Measurements from ENCODE around the gene CWC15. TPM values are rescaled to one million over a fixed set of nuclear protein-coding genes. Genes with fewer than 3 reads are reported as not detected.

CWC15 gene
- total and polyA plus RNA-seq, 9 of the 15 experiments (the other 6 are each of a cell fraction or from before 2014, with no cell fraction given), result 47.3 to 168 (median 89.2) TPM

- peak; percentile 97 for TF ChIP-seq BCOR (IDR thresholded peaks at IDR 0.05)
- TF ChIP-seq ZNF121 (CRISPR knock-in tag; conservative IDR thresholded peaks at IDR 0.05), result no peak
- TF ChIP-seq JUND (IDR thresholded peaks at IDR 0.05; ENCODE audit: borderline replicate concordance, low read depth, low read length), result no peak
- peak; percentile 66; the same call in 2 of the 3 replicates for TF ChIP-seq JUND (tag; IDR thresholded peaks at IDR 0.05; ENCODE audit: borderline replicate concordance, low read depth, low read length)
- no peak for TF ChIP-seq PYGO2 (tag; IDR thresholded peaks at IDR 0.05)
- 0 out of 2 replicates have a peak, but pooled peaks have one; percentile 7 for TF ChIP-seq ZNF561 (CRISPR knock-in tag; conservative IDR thresholded peaks at IDR 0.05)
- TF ChIP-seq, protein P1, sequence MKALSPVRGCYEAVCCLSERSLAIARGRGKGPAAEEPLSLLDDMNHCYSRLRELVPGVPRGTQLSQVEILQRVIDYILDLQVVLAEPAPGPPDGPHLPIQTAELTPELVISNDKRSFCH (CRISPR knock-in tag; IDR thresholded peaks at IDR 0.05), result no peak
- TF ChIP-seq, protein P1 (tag; IDR thresholded peaks at IDR 0.05), result peak; percentile 81
- peak; percentile 34; the same call in 1 of the 2 replicates for TF ChIP-seq ESRRA (IDR thresholded peaks at IDR 0.05; ENCODE audit: borderline replicate concordance, low read depth)
- peak; percentile 70 for TF ChIP-seq FOSL1 (tag; conservative IDR thresholded peaks at IDR 0.05)
- peak; percentile 21 to 22; a peak in 1 of 4 replicates for TF ChIP-seq MAZ (CRISPR knock-in tag; conservative IDR thresholded peaks at IDR 0.05 in 1 of 2, IDR thresholded peaks at IDR 0.05 in 1 of 2)
- no peak for TF ChIP-seq ZNF133 (CRISPR knock-in tag; IDR thresholded peaks at IDR 0.05)
- TF ChIP-seq ADNP (tag; IDR thresholded peaks at IDR 0.05), result peak; percentile 96
- TF ChIP-seq, protein P2, sequence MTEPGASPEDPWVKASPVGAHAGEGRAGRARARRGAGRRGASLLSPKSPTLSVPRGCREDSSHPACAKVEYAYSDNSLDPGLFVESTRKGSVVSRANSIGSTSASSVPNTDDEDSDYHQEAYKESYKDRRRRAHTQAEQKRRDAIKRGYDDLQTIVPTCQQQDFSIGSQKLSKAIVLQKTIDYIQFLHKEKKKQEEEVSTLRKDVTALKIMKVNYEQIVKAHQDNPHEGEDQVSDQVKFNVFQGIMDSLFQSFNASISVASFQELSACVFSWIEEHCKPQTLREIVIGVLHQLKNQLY (CRISPR knock-in tag; conservative IDR thresholded peaks at IDR 0.05), result no peak
- peak; percentile 81; the same call in 1 of the 2 replicates for TF ChIP-seq SMARCE1 (IDR thresholded peaks at IDR 0.05)
- peak; percentile 58 for TF ChIP-seq MEIS2 (IDR thresholded peaks at IDR 0.05; ENCODE audit: partially characterized antibody)
- no peak for TF ChIP-seq ZNF280A (IDR thresholded peaks at IDR 0.05; ENCODE audit: low read depth, partially characterized antibody)
- TF ChIP-seq, protein P3, sequence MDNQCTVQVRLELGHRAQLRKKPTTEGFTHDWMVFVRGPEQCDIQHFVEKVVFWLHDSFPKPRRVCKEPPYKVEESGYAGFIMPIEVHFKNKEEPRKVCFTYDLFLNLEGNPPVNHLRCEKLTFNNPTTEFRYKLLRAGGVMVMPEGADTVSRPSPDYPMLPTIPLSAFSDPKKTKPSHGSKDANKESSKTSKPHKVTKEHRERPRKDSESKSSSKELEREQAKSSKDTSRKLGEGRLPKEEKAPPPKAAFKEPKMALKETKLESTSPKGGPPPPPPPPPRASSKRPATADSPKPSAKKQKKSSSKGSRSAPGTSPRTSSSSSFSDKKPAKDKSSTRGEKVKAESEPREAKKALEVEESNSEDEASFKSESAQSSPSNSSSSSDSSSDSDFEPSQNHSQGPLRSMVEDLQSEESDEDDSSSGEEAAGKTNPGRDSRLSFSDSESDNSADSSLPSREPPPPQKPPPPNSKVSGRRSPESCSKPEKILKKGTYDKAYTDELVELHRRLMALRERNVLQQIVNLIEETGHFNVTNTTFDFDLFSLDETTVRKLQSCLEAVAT (IDR thresholded peaks at IDR 0.05), result 0 out of 4 replicates have a peak, but pooled peaks of 1 of the 2 experiments have one; percentile 26
- TF ChIP-seq ZNF24 (IDR thresholded peaks at IDR 0.05), result peak; percentile 36; the same call in 1 of the 2 replicates
- TF ChIP-seq GATAD2B (IDR thresholded peaks at IDR 0.05; ENCODE audit: borderline replicate concordance), result no peak
- peak; percentile 94 for TF ChIP-seq HDAC2 (IDR thresholded peaks at IDR 0.05)
- TF ChIP-seq RBFOX2 (IDR thresholded peaks at IDR 0.05; ENCODE audit: low read depth, low read length), result no peak
- peak; percentile 97 for TF ChIP-seq SMARCA5 (IDR thresholded peaks at IDR 0.05)
- TF ChIP-seq KDM1A (IDR thresholded peaks at IDR 0.05), result peak; percentile 80 to 83
- peak; percentile 44; the same call in 1 of the 2 replicates for TF ChIP-seq TEAD4 (IDR thresholded peaks at IDR 0.05; ENCODE audit: low read length)
- TF ChIP-seq TEAD4 (CRISPR knock-in tag; IDR thresholded peaks at IDR 0.05; ENCODE audit: borderline replicate concordance), result no peak
- 0 out of 4 replicates have a peak, but pooled peaks of 1 of the 2 experiments have one; percentile 13 for TF ChIP-seq RAD21 (CRISPR knock-in tag; conservative IDR thresholded peaks at IDR 0.05 in 1 of 2, IDR thresholded peaks at IDR 0.05 in 1 of 2)
Observed at GRCh38 chr11:94948070-94948617, 25.2 kb downstream of the CWC15 start (continued).
